ENCODE measurements around the gene DPP4.
A peak's percentile ranks its signal among the peaks of the same experiment; 100 is the strongest.
"Not testable (repeated sequence)": the region's sequence is repeated elsewhere in the genome, so short reads cannot be mapped to it uniquely, and the experiment has no call there.

The DPP4 gene

GRCh38 chr2:161983331-161983651, 90.7 kb downstream of the DPP4 start:
- DNase-seq: no peak

- no peak for DNase-seq
Observed at GRCh38 chr2:161982548-161983330, 91.3 kb downstream of the DPP4 start.

- DNase-seq: peak; percentile 74 to 87
Observed at GRCh38 chr2:161981679-161982250, 92.2 kb downstream of the DPP4 start.

- DNase-seq: no peak
Observed at GRCh38 chr2:161980976-161981375, 93.0 kb downstream of the DPP4 start.

GRCh38 chr2:161979490-161979889, 94.5 kb downstream of the DPP4 start:
- DNase-seq: no peak

GRCh38 chr2:161977926-161978325, 96.1 kb downstream of the DPP4 start:
- DNase-seq: not testable (repeated sequence)

GRCh38 chr2:161976917-161977316, 97.1 kb downstream of the DPP4 start:
- DNase-seq: no peak

- DNase-seq: no peak
Observed at GRCh38 chr2:161976295-161976694, 97.7 kb downstream of the DPP4 start.

GRCh38 chr2:161975813-161976160, 98.2 kb downstream of the DPP4 start:
- no peak for DNase-seq

GRCh38 chr2:161975062-161975812, 98.8 kb downstream of the DPP4 start:
- DNase-seq: no peak

- DNase-seq: no peak
Observed at GRCh38 chr2:161974461-161974860, 99.6 kb downstream of the DPP4 start.

GRCh38 chr2:161972866-161973265, 101.1 kb downstream of the DPP4 start:
- DNase-seq: no peak

- DNase-seq: no peak
Observed at GRCh38 chr2:161972232-161972631, 101.8 kb downstream of the DPP4 start.

- DNase-seq: no peak
Observed at GRCh38 chr2:161971551-161971950, 102.5 kb downstream of the DPP4 start.

- DNase-seq: no peak
Observed at GRCh38 chr2:161969159-161969558, 104.9 kb downstream of the DPP4 start.

GRCh38 chr2:161965994-161966393, 108.0 kb downstream of the DPP4 start:
- DNase-seq: no peak

GRCh38 chr2:161964160-161964559, 109.9 kb downstream of the DPP4 start:
- no peak for DNase-seq

GRCh38 chr2:161962160-161962559, 111.9 kb downstream of the DPP4 start:
- no peak for DNase-seq

GRCh38 chr2:161961061-161961460, 113.0 kb downstream of the DPP4 start:
- DNase-seq: no peak

- no peak for DNase-seq
Observed at GRCh38 chr2:161956738-161957137, 117.3 kb downstream of the DPP4 start.

GRCh38 chr2:161955211-161955610, 118.8 kb downstream of the DPP4 start:
- no peak for DNase-seq

GRCh38 chr2:161954103-161954502, 119.9 kb downstream of the DPP4 start:
- DNase-seq: peak; percentile 41 to 85

GRCh38 chr2:161953367-161953766, 120.6 kb downstream of the DPP4 start:
- DNase-seq: not testable (repeated sequence)

- no peak for DNase-seq
Observed at GRCh38 chr2:161952783-161953191, 121.2 kb downstream of the DPP4 start.
